Stromal cell of bone marrow (primary cell): ENCODE results near the gene ARHGAP27.

ENCODE experiments used
- DNase-seq: peaks from one replicate; pipeline ENCODE4 v3.0.0-alpha.2; 2012; ENCODE audit warnings: low read depth

The ARHGAP27 gene

DNA sequence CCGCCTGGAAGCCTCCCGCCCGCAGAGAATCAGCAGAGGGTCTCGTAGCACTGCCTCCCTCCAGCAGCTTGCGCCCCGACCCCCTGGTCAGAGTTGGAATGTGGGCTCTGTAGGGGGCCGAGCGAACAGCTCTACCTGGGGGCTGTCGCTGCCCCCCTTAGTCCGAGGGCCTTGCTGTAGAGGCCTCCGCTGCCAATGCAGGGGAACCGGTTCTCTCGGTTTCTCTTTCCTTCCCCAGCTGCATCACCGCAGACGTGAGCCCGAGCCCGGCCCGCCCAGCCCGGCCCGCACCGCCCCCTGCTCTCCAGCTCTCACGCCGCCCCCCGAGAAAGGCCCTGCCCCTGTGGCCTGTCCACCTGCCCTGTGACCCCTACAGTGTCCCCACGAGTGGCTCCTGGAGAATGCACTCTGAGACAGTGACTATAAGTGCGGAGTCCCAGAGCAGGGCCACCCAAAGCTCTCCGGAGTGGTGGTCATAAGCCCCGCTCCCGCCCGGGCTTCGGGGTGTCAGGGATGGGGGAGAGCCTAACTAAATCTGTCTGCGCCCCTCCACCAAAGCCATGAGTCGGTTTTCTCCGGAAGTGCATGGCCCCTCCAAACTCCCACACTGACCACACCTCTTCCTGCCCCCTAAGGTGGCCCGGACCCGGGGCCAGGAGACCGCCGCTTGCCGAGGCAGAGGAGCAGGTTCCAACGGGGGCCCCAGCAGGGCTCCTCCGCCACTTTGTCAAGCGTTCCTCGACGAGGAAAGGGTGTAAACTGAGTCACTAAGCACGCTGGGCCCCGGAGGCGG lies 1.7 kb downstream of the ARHGAP27 start:
- DNase-seq, result no peak

DNA sequence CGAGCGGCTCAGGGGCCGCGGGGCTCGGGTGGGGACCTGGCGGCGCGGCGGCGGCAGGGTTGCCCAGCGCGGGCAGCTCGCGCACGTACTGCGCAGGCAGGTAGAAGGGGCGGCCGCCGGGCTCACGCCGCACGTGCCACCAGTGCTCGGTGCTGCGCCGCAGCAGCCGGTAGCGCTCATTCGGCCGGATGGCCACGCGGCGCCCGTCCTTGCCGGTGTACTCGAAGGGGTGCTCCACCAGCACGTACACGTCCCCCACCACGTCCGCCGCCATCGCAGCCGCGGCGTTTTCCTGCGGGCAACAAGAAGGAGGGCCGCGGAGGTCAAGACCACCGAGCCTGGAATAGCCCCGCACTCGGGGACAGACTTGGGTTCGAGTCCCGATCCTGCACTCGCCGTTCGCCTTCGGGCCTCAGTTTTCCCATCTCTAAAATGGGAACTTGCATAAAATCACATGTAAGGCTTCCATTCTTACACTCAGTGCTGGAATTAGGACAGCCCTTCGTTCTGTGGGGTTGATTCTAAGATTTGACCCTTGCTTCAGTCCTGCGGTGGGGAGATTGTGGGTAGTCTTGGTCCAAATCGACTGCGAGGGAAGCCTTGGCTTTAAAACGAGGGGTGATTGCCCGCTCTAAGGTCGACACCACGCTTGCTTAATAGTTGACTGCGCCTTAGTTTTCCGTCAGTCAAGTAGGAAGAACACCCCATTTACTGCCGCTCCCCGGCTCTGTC lies 2.5 kb downstream of the ARHGAP27 start:
- no peak for DNase-seq

DNA sequence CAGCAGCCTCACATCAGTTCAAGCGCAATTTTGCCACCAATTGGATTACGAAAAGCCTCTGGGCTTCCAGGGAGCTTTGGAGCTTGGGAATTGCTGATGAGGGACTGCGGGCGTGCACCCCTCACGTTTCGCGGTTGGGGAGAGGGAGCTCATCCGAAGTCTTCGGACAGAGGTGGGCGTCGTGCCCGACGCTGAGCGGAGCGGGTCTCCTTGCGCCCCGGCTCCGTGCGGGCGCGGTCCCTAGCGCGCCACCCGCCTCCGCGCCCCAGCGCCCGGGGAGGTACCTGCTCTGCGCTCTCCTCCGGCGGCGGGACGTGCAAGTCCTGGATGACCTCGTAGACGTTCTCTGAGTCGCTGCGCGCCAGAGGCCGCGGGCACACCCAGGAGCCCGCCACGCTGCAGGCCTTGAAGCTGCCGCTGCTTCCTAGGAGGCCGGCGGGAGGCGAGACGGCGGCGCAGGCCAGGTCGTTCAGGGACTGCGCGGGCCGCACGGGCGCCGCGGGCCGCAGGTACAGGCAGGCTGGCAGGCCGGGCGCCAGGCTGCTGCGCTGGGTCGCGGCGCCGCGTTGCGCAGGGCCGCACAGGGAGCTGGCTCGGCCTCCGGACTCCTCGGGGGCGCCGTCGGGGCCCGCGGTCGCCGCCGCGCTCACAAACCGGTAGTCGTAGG lies 3.2 kb downstream of the ARHGAP27 start:
- no peak for DNase-seq

DNA sequence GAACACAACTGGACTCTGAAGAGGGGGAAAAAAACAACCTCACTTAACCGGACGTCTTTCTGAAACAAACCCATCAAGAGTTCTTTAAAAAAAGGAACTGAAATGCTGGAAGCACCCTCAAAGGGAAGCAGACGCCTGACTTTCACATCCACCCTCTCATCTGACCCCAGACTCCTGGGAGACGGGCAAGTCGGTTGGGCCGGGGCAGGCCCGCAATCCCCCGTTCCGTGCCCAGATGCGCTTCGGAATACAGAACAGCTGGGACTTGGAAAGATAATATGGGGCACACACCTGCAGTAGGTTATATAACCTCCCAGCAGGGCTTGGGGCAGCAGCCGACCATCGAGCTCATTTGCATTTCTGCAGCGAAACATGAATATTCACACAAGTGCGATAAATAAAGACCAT lies 3.7 kb downstream of the ARHGAP27 start:
- DNase-seq, result no peak

DNA sequence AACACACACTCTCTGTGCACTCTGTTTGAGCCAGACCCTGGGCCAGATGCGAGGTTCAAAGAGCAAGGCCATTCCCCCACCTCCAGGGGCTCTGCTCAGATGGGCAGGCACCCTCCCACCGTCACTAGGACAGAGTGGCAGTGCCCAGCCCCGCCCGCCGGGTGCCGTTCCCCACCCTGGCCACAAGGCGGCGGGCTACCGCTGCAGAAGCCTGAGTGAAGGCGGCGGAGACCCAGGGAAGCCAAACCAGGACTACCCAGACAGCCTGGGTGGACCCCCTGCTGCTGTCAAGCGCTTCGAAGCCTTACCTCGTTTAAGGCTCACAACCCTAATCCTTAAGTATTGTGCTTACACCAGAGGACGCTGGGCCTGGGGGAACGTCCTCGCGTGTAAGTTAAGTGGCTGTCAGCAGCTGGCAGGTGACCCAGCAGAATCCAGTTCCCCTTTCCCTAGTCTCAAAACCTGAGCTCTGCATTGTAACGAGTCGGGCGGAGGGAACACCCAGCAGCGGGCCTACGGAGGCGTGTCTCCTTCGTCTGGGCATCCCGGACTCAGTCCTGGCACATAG lies 4.5 kb downstream of the ARHGAP27 start:
- peak; percentile 17 for DNase-seq

DNA sequence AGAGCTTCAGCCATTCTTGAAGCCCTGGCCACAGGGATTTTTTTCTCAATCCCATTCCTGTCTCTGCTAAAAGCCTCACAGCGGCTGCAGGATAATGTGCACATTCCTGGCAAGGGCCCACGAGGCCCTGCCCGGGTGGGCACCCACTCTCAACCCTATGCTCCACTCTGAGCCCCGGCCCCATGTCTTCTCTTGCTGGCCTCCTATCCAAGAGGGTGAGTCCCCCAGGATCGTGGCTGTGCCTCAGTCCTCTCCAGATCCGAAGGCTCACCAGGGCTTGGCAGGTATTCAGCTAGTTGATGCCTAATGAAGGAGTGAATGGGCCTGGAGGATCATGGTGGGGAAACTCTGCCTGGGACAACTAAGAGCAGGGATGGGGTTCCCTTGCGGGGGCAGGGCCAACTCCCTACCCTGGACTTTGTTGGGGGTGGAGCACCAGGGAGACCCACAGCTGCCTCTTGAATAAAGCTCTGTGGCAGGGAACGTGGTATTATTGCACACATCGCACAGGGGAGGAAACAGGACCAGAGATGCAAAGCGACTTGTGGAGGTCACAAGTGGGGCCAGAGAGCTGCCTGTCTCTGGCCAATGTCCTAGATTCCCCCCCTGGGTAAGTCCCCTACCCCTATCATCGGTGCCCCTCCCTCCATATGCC lies 5.4 kb downstream of the ARHGAP27 start:
- DNase-seq, result no peak

DNA sequence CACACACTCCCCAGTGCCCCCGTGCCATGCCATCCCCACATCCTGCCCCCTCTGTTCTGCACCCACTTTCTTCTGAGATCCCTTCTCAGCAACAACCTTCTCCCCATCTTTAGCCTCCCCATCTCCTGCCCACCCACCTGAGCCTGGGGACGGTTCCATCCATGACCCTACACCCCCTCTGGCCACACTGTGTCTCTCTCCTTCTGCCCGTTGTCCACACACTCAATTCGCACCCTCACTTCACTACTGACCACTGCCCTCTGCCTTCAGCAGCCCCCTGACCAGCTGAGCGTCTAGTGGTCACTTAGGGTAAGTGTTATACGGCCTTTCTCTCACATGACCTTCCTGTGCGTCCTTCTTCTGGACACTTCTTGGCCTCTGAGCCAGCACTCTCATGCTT lies 6.1 kb downstream of the ARHGAP27 start:
- DNase-seq, result no peak

DNA sequence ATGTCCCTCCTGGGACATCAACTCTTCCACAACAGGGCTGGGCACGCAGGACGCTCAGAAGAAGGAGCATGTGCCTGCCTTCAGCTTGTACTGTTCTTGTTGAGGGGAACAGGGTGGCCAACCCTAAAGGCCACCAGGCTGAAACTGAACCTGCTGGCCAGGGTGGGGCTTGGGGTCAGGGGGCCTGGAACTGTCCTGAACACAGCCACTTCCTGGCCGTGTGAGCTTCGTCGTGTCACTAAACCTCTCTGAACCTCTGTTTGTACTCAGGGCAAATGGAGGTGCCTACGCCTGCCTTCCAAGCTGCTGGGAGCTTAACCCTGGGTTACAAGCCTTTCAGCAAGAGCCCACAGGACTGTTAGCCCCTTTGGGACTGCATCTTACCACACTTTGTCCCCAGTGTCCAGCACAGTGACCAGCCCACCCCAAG lies 6.7 kb downstream of the ARHGAP27 start:
- no peak for DNase-seq

DNA sequence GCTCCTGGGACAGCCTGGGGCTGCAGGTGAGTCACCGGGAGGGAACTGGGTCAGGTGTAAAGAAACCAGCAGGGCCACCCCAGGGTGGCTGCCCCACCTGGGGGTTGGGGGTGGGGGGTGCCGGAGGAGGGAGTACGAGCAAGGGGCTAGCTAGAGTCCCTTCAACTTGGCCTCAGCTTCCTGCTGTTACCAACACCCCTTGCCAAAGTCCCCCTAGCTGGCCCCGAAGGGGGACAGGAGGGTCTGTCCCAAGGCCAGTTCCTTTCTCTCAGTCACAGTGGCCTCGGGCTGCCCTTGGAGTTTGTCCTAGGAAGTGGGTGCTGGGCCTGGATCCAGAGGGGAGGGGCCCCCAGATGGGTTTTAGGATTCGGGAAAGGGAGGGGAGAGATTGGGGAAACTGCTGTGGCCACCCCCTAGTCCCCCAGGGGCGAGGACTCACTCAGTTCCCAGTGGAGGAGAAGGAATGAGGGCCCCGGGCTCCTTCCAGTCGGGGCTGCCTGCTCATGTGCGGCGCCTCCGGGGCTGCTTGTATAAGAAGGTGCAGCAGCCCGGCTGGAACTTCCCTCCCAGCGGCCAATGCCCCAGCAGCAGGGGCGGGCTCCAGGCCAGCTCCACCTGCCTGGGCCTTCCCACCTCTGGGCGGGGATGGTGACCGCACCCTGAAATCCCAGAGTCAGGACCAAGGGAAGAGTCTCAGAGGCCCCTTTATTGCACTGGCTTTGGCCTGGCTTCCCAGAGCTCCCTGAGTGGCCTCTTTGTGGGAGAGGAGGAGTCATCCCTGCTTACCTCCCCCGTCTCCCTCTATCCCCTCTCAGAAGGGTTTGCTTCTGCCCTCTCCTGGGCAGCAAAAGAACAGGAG lies 7.3 kb downstream of the ARHGAP27 start:
- DNase-seq, result no peak

DNA sequence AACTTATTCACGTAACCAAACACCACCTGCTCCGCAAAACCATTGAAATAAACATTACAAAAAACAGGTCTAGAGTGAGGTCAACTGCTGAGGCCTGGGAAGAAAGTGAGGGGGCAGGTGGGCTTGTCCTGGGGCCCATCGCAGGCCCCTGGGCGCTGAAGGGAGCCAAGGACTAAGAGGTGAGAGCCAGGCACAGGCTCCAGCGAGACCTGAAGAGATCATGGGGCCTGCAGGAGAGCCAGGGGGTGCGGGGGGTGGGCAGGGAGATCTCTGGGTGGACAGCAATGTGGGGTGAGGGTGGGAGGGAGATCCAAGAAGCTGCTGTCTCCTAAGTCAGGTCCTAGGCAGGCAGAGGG lies 7.9 kb downstream of the ARHGAP27 start:
- DNase-seq, result no peak

DNA sequence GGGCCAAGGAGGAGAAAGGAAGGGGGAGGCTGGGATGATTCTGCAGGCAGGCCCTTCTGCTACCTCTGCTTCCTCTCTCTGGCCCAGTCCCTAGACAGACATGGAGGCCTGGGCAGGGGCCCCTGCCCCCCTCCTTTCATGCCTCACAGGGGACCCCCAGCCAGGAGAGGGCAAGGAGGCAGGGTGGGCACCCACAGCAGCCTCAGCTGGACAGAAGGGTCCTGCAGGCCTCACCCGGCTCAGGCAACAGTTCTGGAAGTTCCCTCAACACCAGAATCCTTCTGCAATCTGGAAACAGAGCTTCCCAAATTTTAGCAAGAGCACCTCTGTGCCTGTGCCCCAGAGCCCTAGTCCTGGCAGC lies 8.7 kb downstream of the ARHGAP27 start:
- DNase-seq, result no peak

DNA sequence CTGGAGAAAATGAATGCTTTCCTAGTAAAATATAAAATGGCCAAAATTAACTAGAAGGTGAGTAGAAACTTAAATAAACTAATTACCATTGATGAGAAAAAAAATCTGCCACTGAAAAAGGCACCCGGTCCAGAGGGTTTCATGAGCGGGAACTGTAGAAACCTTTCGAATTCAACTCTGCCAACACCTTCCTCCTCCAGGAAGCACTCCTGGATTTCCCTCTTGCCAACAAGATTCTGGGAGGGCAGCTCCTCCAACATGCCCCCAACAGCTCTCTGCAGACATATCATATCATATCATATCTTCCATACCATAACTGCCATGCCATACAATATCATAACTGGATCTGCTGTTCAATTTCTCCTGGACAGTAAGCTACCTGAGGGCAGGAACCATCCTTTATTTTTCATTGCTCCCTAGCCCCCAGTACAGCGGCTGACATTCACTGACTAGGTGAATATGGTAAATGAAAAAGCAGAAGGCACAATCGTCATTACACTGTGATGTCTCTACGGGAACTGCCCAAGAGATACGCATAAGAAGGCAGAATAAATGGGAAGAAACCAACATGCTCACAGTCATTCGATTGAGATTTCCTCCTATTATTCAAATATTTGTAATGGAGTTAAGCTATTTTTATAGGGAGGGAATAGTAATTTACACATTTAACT lies 9.2 kb downstream of the ARHGAP27 start:
- no peak for DNase-seq

DNA sequence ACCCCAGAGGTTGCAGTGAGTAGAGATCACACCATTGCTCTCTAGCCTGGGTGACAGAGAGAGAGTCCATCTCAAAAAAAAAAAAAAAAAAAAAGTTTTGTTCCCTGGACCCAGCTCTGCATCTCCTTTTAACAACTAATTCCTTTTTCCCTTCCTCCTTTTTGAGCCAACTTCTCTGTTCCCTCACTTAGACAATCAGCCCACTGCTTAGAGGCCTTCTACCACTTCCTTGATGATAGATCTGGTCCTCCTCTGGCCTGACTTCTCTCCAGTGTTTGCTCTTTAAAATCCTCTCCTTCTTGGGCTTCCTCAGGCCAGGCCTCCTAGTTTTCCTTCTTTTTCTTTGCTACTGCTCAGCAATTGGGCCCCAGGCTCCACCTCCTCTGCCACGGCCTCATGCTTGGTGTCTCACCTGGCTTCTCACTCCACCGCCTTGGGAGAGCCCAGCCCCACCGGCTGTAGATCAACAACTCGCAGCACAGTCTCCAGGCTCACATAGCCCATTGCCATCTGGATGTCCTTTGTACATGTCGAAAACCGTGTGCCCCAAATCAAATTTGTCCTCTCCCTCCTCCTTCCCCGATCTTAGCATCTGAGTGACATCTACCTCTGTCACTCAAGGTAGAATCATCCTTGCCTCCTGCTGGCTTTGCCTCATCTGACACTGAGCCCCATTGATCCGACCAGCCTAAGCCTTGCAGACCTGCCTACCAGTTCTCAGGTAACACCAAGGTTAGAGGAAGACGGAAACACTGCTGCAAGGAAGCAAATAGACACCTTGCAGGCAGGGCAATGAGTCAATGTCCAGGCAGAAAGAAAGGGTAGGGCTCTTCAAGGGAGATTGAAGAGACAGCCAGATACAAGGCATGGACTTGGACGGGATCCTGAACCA lies 17.4 kb downstream of the ARHGAP27 start:
- DNase-seq, result no peak

DNA sequence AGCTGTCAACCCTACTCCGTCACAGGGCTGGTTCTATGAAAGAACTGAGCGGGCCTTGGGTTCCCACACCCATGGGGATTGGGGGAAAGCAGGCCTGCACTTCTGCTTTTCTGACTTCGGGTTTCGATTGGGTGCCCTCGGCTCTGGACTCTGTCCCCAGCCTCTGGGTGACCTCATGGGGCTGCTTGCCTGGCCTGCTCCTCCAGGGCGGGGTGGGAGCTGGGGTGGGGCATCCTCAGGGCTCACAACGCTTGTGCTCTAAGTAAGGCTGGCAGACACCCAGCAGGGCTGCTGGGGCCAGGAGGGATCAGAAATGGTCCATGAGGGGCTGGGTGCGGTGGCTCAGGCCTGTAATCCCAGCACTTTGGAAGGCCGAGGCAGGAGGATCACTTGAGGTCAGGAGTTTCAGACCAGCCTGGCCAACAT lies 19.2 kb downstream of the ARHGAP27 start:
- DNase-seq, result no peak

DNA sequence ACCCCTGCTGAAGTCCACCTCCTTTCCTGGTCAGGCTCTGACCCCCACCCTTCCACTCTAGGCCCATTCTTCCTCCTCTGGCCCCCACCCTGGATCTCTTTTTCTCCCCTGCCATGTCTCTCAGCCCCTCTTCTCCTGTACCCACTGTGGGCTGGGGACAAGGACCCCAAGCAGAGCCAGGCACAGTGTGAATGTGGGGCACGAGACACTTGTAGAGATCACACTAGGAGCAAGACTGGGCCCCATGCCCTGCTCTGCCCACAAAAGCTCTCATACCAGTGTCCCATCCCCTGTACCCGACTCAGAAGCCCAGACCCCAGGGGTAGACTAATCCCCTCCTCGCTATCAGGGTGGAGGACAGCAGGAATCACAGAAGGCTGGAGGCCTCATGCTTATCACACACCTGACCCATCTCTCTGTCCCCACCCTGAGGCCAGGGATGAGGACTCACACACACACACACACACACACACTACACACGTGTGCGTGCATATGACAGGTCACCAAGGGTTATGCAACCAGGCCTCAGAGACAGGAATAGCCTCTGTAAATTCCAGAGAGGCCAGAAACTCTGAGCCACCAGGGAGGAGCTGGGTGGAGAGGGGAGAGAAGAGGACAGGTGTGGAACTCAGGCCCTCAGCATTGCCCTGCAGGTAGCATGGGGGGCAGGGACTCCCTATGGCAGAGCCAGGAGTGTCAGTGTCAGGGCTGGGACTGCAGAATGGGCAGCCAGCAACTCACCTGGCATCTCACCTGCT lies 21.1 kb downstream of the ARHGAP27 start:
- DNase-seq, result no peak

DNA sequence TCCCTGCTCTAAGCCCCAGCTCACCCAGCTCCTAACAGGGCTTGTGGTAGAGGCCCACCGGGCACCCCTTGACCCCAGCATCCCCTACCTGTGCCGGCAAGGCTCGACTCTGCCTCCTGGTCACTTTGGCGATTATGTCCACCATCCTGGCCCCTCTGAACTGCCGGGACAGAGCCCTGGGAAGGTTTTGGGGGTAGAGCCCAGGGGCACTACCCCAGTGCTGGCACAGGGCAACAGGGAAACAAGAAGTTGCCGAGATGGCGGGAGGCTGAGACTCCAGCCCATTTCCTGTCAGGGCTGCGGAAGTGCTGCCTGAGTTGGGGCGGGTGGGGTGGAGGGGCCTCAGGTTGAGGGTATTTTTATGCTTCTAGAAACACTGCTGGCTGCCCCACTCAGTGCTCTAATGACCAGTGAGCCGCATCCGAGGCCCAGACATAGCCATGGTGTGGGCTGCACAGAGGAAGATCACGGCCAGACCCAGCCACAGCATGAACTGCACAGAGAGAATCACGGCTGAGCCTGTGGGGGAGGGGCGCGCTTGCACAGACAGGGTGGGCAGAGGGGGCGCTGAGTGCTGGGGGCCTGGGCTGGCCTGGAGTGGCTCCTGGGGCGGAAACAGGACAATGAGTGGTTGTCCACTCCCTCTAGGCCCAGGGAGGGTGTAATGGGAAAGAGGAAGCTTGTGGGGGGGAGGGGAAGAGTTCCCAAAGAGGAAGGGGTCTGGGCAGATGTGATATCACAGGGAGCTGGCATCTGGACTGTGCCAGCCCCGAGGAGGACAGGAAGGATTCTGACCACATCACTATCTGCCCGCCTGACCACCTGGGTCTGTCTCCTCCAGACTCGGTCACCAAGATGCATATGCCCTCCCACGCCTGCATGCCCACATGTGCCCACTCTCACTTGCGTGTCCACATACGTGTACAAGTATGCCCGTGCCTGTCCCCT lies 22.3 kb downstream of the ARHGAP27 start:
- no peak for DNase-seq

DNA sequence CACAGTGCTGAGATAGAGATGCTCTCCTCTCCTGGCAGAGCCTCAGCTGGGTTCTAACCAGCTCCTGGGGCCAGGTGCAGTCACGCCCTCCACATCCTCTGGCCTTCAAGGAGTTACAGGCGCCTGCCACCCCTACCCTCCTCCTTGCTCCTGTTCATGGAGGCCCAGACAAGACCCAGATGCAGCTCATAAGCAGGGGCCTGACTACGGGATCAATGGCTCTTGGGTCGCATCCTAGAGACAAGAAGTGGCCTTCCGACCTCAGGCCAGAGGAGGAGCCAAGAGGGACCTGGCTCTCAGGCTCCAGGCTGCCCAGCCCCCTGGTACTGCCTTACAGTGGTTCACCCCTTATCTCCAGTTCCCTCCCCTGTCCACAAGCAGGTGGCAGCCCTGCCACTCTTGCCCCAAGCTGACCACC lies 23.0 kb downstream of the ARHGAP27 start:
- no peak for DNase-seq
